Measurements from ENCODE around the gene CLSTN1.

CLSTN1 gene

GRCh38 chr1:9852004-9852403 is 28.2 kb upstream of the CLSTN1 start:
- Histone ChIP-seq H3K9me3 (ENCODE audit: control extremely low read depth in 1 of 5, control insufficient read depth in 4 of 5, insufficient read depth in 2 of 5, low read depth in 1 of 5, low read length in 4 of 5) (peaks cover 0 to 6% (median 2%) of the 10 kb centered on the region in 5 experiments), H3K4me3 (ENCODE audit: control insufficient read depth in 1 of 7, extremely low read depth in 1 of 7, insufficient read depth in 4 of 7, low read depth in 2 of 7, low read length in 6 of 7) (peak overlapping the region in 4 of 7 experiments; percentile 2 to 87 (median 28)), H3K4me1 (ENCODE audit: control extremely low read depth in 1 of 4, control insufficient read depth in 4 of 4, insufficient read depth in 4 of 4, low read length in 3 of 4) (peaks cover 5 to 58% (median 41%) of the 10 kb centered on the region in 4 experiments), H3K27me3 (replicated peaks in 2 of 5; ENCODE audit: control insufficient read depth in 4 of 5, insufficient read depth in 5 of 5, low read length in 4 of 5) (no peaks in the 10 kb centered on the region), H3K27ac (ENCODE audit: insufficient read depth in 1 of 2, low read depth in 1 of 2, low read length in 2 of 2, poor library complexity in 1 of 2, severe bottlenecking in 2 of 2) (no peak overlapping the region), H3K36me3 (ENCODE audit: control insufficient read depth in 4 of 4, insufficient read depth in 4 of 4, low read length in 3 of 4) (peaks cover 0 to 13% (median 10%) of the 10 kb centered on the region in 4 experiments)
- 87% methylated on average over 6 of the region's 8 CpGs for WGBS (ENCODE audit: insufficient coverage)
- ChIA-PET CTCF (interaction anchor here (0.7 to 5.1 kb wide), 3 partner anchors 16 to 68 kb away, joined by 5 to 28 read pairs (median 6); no protein-coding TSS in a partner anchor), POLR2A (no interaction called here)
- no peak for DNase-seq

GRCh38 chr1:9850442-9851162 is 26.8 kb upstream of the CLSTN1 start:
- Histone ChIP-seq H3K4me3 (ENCODE audit: control insufficient read depth in 1 of 7, extremely low read depth in 1 of 7, insufficient read depth in 4 of 7, low read depth in 2 of 7, low read length in 6 of 7) (peak overlapping the region; percentile 27 to 87 (median 68)), H3K9me3 (ENCODE audit: control extremely low read depth in 1 of 5, control insufficient read depth in 4 of 5, insufficient read depth in 2 of 5, low read depth in 1 of 5, low read length in 4 of 5) (peaks cover 0 to 6% (median 2%) of the 10 kb centered on the region in 5 experiments), H3K27ac (ENCODE audit: insufficient read depth in 1 of 2, low read depth in 1 of 2, low read length in 2 of 2, poor library complexity in 1 of 2, severe bottlenecking in 2 of 2) (peak overlapping the region; percentile 33 to 80), H3K36me3 (ENCODE audit: control insufficient read depth in 4 of 4, insufficient read depth in 4 of 4, low read length in 3 of 4) (peaks cover 0 to 13% (median 10%) of the 10 kb centered on the region in 4 experiments), H3K4me1 (ENCODE audit: control extremely low read depth in 1 of 4, control insufficient read depth in 4 of 4, insufficient read depth in 4 of 4, low read length in 3 of 4) (peaks cover 7 to 70% (median 43%) of the 10 kb centered on the region in 4 experiments), H3K27me3 (replicated peaks in 2 of 5; ENCODE audit: control insufficient read depth in 4 of 5, insufficient read depth in 5 of 5, low read length in 4 of 5) (no peaks in the 10 kb centered on the region)
- 3% methylated on average over 17 of the region's 18 CpGs for WGBS (ENCODE audit: insufficient coverage)
- CTCF ChIA-PET, result interaction anchor here (1.0 to 5.1 kb wide), 9 partner anchors 11 to 183 kb away, joined by 3 to 28 read pairs (median 4); no protein-coding TSS in a partner anchor
- DNase-seq, result peak; percentile 14 to 55 (median 43)
- POLR2A ChIA-PET, result interaction anchor here (0.6 to 1.2 kb wide), 4 partner anchors 9 to 93 kb away, joined by 3 read pairs; partner anchors contain the start of genes LZIC and NMNAT1

GRCh38 chr1:9849691-9850441 is 26.1 kb upstream of the CLSTN1 start:
- Histone ChIP-seq H3K27ac (ENCODE audit: insufficient read depth in 1 of 2, low read depth in 1 of 2, low read length in 2 of 2, poor library complexity in 1 of 2, severe bottlenecking in 2 of 2) (peak overlapping the region; percentile 80 to 87), H3K4me3 (ENCODE audit: control insufficient read depth in 1 of 7, extremely low read depth in 1 of 7, insufficient read depth in 4 of 7, low read depth in 2 of 7, low read length in 6 of 7) (peak overlapping the region in 5 of 7 experiments; percentile 18 to 87 (median 74)), H3K36me3 (ENCODE audit: control insufficient read depth in 4 of 4, insufficient read depth in 4 of 4, low read length in 3 of 4) (peaks cover 0 to 13% (median 10%) of the 10 kb centered on the region in 4 experiments), H3K27me3 (replicated peaks in 2 of 5; ENCODE audit: control insufficient read depth in 4 of 5, insufficient read depth in 5 of 5, low read length in 4 of 5) (no peaks in the 10 kb centered on the region), H3K9me3 (ENCODE audit: control extremely low read depth in 1 of 5, control insufficient read depth in 4 of 5, insufficient read depth in 2 of 5, low read depth in 1 of 5, low read length in 4 of 5) (peaks cover 0 to 6% (median 2%) of the 10 kb centered on the region in 5 experiments), H3K4me1 (ENCODE audit: control extremely low read depth in 1 of 4, control insufficient read depth in 4 of 4, insufficient read depth in 4 of 4, low read length in 3 of 4) (peaks cover 7 to 70% (median 43%) of the 10 kb centered on the region in 4 experiments)
- DNase-seq, result peak; percentile 94 to 98 (median 97)
- CTCF ChIA-PET, result interaction anchor here (1.0 to 5.1 kb wide), 10 partner anchors 10 to 184 kb away, joined by 3 to 28 read pairs (median 4); no protein-coding TSS in a partner anchor
- 11% methylated on average over 14 of the region's 20 CpGs for WGBS (ENCODE audit: insufficient coverage)
- POLR2A ChIA-PET, result interaction anchor here (0.6 to 1.2 kb wide), 5 partner anchors 8 to 93 kb away, joined by 3 read pairs; partner anchors contain the start of genes LZIC and NMNAT1

- POLR2A ChIA-PET, result interaction anchor here (1.1 kb wide), 1 partner anchor 18 kb away, joined by 3 read pairs; no protein-coding TSS in a partner anchor
Observed at GRCh38 chr1:9848022-9848421, 24.3 kb upstream of the CLSTN1 start.

GRCh38 chr1:9847269-9847668 is 23.5 kb upstream of the CLSTN1 start:
- Histone ChIP-seq H3K36me3 (ENCODE audit: control insufficient read depth in 4 of 4, insufficient read depth in 4 of 4, low read length in 3 of 4) (peaks cover 0 to 3% (median 0%) of the 10 kb centered on the region in 4 experiments), H3K4me1 (ENCODE audit: control extremely low read depth in 1 of 4, control insufficient read depth in 4 of 4, insufficient read depth in 4 of 4, low read length in 3 of 4) (peaks cover 6 to 58% (median 40%) of the 10 kb centered on the region in 4 experiments), H3K9me3 (ENCODE audit: control extremely low read depth in 1 of 5, control insufficient read depth in 4 of 5, insufficient read depth in 2 of 5, low read depth in 1 of 5, low read length in 4 of 5) (no peaks in the 10 kb centered on the region), H3K27me3 (replicated peaks in 2 of 5; ENCODE audit: control insufficient read depth in 4 of 5, insufficient read depth in 5 of 5, low read length in 4 of 5) (no peaks in the 10 kb centered on the region), H3K4me3 (ENCODE audit: control insufficient read depth in 1 of 7, extremely low read depth in 1 of 7, insufficient read depth in 4 of 7, low read depth in 2 of 7, low read length in 6 of 7) (no peak overlapping the region), H3K27ac (ENCODE audit: insufficient read depth in 1 of 2, low read depth in 1 of 2, low read length in 2 of 2, poor library complexity in 1 of 2, severe bottlenecking in 2 of 2) (peak overlapping the region in 1 of 2 experiments; percentile 36)
- POLR2A ChIA-PET, result interaction anchor here (0.6 to 1.1 kb wide), 2 partner anchors 17 to 44 kb away, joined by 3 read pairs; no protein-coding TSS in a partner anchor
- no peak for DNase-seq
- WGBS (ENCODE audit: insufficient coverage), result 75% methylated on average over 1 of the region's 2 CpGs
- CTCF ChIA-PET, result interaction anchor here (1.2 to 1.8 kb wide), 4 partner anchors 10 to 63 kb away, joined by 3 to 7 read pairs (median 4); no protein-coding TSS in a partner anchor

More at GRCh38 chr1:9848022-9848421, 24.3 kb upstream of the CLSTN1 start:
- Histone ChIP-seq H3K4me3 (ENCODE audit: control insufficient read depth in 1 of 7, extremely low read depth in 1 of 7, insufficient read depth in 4 of 7, low read depth in 2 of 7, low read length in 6 of 7) (no peak overlapping the region), H3K27ac (ENCODE audit: insufficient read depth in 1 of 2, low read depth in 1 of 2, low read length in 2 of 2, poor library complexity in 1 of 2, severe bottlenecking in 2 of 2) (peak overlapping the region in 1 of 2 experiments; percentile 36), H3K9me3 (ENCODE audit: control extremely low read depth in 1 of 5, control insufficient read depth in 4 of 5, insufficient read depth in 2 of 5, low read depth in 1 of 5, low read length in 4 of 5) (no peaks in the 10 kb centered on the region), H3K4me1 (ENCODE audit: control extremely low read depth in 1 of 4, control insufficient read depth in 4 of 4, insufficient read depth in 4 of 4, low read length in 3 of 4) (peaks cover 7 to 66% (median 43%) of the 10 kb centered on the region in 4 experiments), H3K36me3 (ENCODE audit: control insufficient read depth in 4 of 4, insufficient read depth in 4 of 4, low read length in 3 of 4) (peaks cover 0 to 5% (median 3%) of the 10 kb centered on the region in 4 experiments), H3K27me3 (replicated peaks in 2 of 5; ENCODE audit: control insufficient read depth in 4 of 5, insufficient read depth in 5 of 5, low read length in 4 of 5) (no peaks in the 10 kb centered on the region)
- CTCF ChIA-PET, result interaction anchor here (0.9 to 1.8 kb wide), 5 partner anchors 11 to 63 kb away, joined by 3 to 7 read pairs (median 4); no protein-coding TSS in a partner anchor
- peak; percentile 24 to 42 (median 28) for DNase-seq
- 25% methylated on average over 4 of the region's 8 CpGs for WGBS (ENCODE audit: insufficient coverage)

GRCh38 chr1:9846611-9847171 is 22.9 kb upstream of the CLSTN1 start:
- no peaks in the 10 kb centered on the region for H3K27me3 ChIP-seq (replicated peaks in 2 of 5; ENCODE audit: control insufficient read depth in 4 of 5, insufficient read depth in 5 of 5, low read length in 4 of 5)
- peaks cover 5 to 52% (median 37%) of the 10 kb centered on the region in 4 experiments for H3K4me1 ChIP-seq (ENCODE audit: control extremely low read depth in 1 of 4, control insufficient read depth in 4 of 4, insufficient read depth in 4 of 4, low read length in 3 of 4)
- H3K9me3 ChIP-seq (ENCODE audit: control extremely low read depth in 1 of 5, control insufficient read depth in 4 of 5, insufficient read depth in 2 of 5, low read depth in 1 of 5, low read length in 4 of 5), result no peaks in the 10 kb centered on the region
- 96% methylated on average over 17 of the region's 17 CpGs for WGBS (ENCODE audit: insufficient coverage)
- ChIA-PET POLR2A (no interaction called here), CTCF (interaction anchor here (1.3 to 1.8 kb wide), 2 partner anchors 22 to 62 kb away, joined by 4 to 7 read pairs; no protein-coding TSS in a partner anchor)
- no peak for DNase-seq
- H3K4me3 ChIP-seq (ENCODE audit: control insufficient read depth in 1 of 7, extremely low read depth in 1 of 7, insufficient read depth in 4 of 7, low read depth in 2 of 7, low read length in 6 of 7), result no peak overlapping the region
- peaks cover 0 to 3% (median 0%) of the 10 kb centered on the region in 4 experiments for H3K36me3 ChIP-seq (ENCODE audit: control insufficient read depth in 4 of 4, insufficient read depth in 4 of 4, low read length in 3 of 4)
- no peak overlapping the region for H3K27ac ChIP-seq (ENCODE audit: insufficient read depth in 1 of 2, low read depth in 1 of 2, low read length in 2 of 2, poor library complexity in 1 of 2, severe bottlenecking in 2 of 2)

Data from common myeloid progenitor, CD34-positive (primary cell).